ENCODE results near the gene USP15.
"Not testable (repeated sequence)": the region's sequence is repeated elsewhere in the genome, so short reads cannot be mapped to it uniquely, and the experiment has no call there.

Gene USP15

DNA sequence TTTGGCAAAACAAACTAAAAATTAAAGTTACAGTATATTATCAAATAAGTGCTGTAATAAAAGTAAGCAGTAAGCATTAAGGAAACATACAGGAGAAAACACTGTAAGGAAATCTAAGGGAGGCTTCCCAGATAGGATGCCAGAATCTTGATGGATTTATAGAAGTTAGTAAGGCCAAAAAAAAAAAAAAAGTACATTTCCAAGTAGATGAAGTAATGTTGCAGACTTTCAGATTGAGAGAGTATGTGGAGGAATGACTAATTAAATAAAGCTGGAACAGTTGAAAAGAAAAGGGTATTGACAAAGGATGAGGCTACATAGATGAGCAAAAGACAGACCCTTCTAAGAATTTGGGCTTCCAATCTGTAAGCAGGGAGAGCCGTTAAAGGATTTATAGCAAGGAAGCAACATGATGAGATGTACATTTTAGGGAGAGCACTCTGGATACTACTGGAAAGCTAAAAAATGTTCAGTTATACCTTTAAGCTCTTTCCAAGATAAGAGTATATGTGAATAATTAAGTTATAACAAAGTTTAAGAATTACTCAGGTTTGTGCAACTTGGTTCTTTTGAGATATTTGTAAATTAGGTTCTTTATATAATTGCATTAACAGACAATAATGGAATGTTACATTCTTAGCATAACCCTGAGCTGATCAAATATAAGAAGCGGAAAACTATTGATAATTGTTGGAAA is 119.0 kb downstream of the USP15 start:
- no peak for DNase-seq

GRCh38 chr12:62379723-62380045 is 119.5 kb downstream of the USP15 start:
- DNase-seq = no peak

- DNase-seq = no peak
These were observed 122.3 kb downstream of the USP15 start for GRCh38 chr12:62382526-62382925.

DNA sequence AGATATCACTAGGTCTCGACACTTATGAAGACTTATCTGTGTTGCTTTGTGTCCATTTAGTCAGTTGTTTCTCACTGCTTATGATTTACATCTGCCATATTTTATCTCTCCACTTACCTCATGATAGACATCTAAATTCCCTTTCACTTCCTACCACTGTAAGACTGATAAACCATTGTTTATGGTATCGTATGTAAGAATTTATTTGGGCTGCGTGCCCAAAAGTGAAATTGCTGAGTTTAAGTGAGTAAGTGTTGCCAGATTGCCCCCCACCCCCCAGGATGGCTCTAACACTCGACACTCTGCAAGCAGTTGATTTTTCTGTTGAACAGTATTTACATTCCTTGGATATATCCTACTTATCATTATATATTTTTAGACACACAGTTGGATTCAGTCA is 136.5 kb downstream of the USP15 start:
- DNase-seq = no peak

DNA sequence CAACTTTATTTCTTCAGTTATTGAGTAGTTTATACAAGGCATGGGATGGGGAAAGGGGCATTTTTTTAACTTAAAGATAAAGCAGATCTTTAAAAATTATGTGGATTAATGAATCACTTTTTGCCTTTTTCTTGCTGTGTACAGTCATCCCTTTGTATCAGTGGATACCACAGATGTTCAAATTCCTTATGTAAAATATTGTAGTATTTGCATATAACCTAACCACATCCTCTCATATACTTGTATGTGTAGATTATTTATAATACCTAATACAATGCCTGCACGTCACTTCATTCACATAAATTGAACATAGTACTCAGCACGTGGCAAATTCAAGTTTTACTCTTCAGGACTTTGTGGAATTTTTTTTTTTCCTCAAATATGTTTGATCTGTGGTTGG is 139.9 kb downstream of the USP15 start:
- no peak for DNase-seq

- DNase-seq = no peak
These were observed 141.4 kb downstream of the USP15 start for GRCh38 chr12:62401631-62402030.

DNA sequence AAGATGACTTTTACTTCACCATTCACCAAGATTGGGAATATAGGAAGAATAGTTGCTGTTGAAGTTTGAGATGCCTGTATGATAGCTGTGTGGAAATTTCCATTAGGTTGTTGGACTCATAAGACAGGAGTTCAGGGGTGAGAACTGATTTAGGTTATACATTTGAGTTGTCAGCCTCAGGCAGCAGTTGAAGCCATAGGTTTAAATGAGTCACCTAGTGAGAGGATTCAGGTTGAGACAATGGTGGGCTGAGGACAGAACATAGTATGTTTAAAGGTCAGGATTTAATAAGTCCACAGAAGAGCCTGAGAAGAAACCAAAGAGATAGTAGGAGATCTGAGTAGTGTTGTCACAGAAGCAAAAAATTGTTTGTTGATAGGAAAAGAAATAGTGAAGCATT is 142.8 kb downstream of the USP15 start:
- no peak for DNase-seq

GRCh38 chr12:62407587-62407986 is 147.4 kb downstream of the USP15 start:
- DNase-seq = no peak

DNA sequence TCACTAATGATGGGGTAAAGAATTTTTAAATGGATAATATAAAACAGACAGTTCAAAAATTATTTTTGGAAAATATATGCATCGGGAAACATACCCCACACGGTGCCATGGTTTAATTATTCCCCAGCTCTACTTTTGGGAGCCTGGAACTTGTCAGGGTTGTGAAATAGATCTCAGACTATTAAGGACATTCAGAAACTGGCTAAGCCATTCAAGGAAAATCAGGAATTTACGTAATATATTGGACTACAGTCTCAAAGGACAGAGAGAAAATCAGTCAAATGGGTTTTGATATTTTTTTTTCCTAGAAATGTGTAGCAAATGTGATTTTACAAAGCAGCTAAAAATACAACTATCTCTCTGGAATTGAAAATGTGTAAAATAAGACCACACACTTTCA is 148.9 kb downstream of the USP15 start:
- no peak for DNase-seq

- DNase-seq = no peak
These were observed 154.0 kb downstream of the USP15 start for GRCh38 chr12:62414180-62414579.

DNA sequence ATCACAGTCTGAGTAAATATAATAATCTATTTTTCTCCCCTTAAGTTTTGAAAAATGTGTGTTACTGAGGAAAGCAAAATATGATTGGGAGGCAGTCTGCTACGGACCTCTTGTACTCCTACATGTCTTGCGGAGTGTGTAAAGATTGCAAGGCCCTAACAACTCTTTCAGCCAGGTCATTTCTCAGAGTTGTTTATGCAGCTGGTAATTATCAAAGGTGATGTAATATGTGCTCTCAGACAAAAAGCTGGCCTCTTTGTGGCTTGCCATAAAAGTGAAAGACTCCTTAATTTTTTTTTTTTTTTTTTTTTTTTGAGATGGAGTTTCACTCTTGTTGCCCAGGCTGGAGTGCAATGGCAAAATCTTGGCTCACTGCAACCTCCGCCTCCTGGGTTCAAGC is 165.9 kb downstream of the USP15 start:
- DNase-seq = no peak

DNA sequence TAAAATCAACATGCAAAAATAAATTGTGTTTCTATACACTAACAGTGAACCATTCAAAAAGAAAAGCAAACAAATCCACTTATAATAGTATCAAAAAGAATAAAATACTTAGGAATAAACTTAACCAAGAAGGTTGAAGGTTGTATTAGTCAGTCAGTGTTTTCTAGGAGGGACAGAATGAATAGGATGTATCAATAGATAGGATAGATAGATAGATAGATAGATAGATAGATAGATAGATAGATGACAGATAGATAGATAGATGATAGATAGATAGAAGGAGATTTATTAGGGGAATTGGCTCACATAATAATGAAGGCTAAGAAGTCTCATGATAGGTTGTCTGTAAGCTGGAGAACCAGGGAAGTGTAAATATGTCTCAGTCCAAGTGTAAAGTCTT is 169.3 kb downstream of the USP15 start:
- no peak for DNase-seq

GRCh38 chr12:62434494-62435302 is 174.5 kb downstream of the USP15 start:
- DNase-seq = no peak

GRCh38 chr12:62435303-62436163 is 175.3 kb downstream of the USP15 start:
- DNase-seq = no peak

DNA sequence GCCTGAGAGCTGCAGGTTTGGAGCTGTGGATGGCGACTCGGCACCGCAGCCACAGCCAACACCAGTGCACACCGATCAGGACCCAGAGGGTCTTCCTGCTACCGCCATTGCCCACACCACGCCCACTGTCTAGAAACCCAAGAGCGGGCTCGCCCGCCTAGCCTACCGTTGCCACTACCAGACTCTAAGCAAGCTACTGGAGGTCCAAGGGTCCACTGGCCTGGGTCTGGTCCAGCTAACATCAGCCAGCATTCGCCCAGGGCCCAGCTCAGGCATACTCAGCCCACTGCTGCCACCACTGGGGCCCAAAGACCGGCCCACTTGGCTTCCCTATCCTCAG is 175.9 kb downstream of the USP15 start:
- DNase-seq = no peak

- DNase-seq = peak; percentile 47
These were observed 178.0 kb downstream of the USP15 start for GRCh38 chr12:62438098-62438692.

DNA sequence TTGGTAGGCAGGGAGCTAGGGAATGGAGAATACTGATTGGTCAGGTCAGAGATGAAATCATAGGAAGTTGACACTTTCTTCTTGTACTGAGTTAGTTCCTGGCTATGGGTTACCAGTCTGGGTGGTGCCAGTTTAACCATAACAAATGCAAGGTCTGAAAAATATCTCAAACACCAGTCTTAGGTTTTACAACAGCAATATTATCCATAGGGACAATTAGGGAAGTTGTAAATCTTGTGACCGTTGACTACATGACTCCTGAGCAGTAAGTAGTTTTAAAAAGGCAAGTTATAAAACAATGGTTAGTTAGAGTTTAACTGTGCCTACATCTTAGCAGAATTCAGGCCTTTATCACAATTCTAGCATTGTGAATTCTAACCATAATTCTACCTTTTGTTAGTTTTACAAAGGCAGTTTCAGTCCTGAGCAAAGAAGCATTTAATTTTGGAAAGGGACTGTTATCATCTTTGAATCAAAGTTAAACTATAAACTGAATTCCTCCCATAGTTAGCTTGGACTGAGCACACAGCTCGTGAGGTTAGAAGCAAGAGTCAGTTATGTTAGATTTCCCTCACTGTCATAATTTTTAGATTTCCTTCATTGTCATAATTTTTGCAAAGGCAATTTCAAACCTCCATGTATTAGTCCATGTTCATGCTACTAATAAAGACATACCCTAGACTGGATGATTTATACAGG is 186.7 kb downstream of the USP15 start:
- DNase-seq = no peak

DNA sequence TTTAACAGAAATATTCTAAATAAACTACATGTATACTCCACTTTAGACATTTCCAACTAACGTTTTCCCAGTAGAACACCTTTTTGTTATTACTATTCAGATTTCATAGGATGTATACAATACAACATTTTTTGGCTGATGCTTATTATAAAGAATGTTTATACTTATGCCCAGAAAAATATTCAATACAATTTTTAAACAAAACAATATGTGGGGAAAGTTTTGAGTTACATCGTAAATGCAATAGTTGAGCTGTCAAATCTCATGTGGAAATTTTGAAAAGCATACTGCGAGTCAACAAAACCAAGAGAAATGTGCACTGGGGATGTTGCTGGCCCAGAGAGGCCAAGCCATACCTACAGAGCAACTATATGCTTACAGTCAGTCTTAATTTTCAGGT is 188.2 kb downstream of the USP15 start:
- DNase-seq = no peak

DNA sequence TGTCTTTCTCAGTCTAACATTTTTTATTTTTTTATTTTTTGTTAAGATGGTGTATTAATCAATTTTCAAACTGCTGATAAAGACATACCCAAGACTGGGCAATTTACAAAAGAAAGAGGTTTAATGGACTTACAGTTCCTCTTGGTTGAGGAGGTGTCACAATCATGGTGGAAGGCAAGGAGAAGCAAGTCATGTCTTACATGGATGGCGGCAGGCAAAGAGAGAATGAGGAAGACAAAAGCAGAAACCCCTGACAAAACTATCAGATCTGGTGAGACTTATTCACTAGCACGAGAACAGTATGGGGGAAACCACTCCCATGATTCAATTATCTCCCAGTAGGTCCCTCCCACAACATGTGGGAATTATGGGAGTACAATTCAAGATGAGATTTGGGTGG is 195.2 kb downstream of the USP15 start:
- not testable (repeated sequence) for DNase-seq

DNA sequence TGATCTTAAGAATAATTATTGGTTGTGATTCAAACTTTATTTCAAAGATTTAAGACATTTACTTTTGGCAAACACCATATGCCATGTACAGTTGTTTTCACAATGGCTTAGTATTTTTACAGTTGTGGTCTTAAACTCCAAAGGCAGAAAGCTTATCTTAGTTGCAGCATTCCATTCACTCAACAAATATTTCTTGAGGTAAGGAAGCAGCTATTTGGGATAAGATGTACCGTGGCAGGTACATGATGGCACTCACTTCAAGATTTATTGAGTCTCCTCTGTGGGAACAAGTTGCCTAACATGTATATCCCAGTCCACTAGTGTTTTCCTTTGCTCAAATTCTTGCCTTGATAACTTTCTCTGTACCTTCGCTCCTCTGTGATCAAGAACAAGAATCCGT is 198.4 kb downstream of the USP15 start:
- DNase-seq = no peak

GRCh38 chr12:62459976-62460375 is 199.8 kb downstream of the USP15 start:
- DNase-seq = no peak

- not testable (repeated sequence) for DNase-seq
These were observed 201.1 kb downstream of the USP15 start for GRCh38 chr12:62461171-62461837.

All from effector CD4-positive, alpha-beta T cell (primary cell).